HEK293 (cell line): ENCODE results near the gene RGSL1.

Experiments used
- CTCF ChIA-PET: fragments of 350-600 bp; formaldehyde crosslinking; extraction: SDS; loops from one replicate; lab custom pipeline; 2021; ENCODE audit warnings: antibody characterized with exemption; lab: Yijun Ruan, JAX
- POLR2A ChIA-PET: fragments of 300-600 bp; formaldehyde crosslinking; extraction: SDS; loops from one replicate; lab custom pipeline; 2020; ENCODE audit warnings: antibody characterized with exemption, inconsistent platforms; lab: Yijun Ruan, JAX
- H3K27ac ChIP-seq: fragments of 200-500 bp; sonication (Bioruptor generic); 2 replicates; pipeline ENCODE4 v1.5.1; 2014; ENCODE audit warnings: low read depth, low read length, control low read depth, inconsistent platforms; ENCODE audit errors: extremely low read depth
- H3K36me3 ChIP-seq, 2 experiments: fragments of 200-500 bp in 1 of 2; sonication (Bioruptor generic) in 1 of 2; 1 replicate in 1 of 2; 2 replicates in 1 of 2; pipeline ENCODE4 v1.5.1; 2014 to 2017; ENCODE audit warnings: inconsistent platforms in 2 of 2, low read length in 2 of 2; ENCODE audit not compliant: control insufficient read depth in 2 of 2, insufficient read depth in 1 of 2
- H3K4me1 ChIP-seq: fragments of 200-500 bp; sonication (Bioruptor generic); 2 replicates; pipeline ENCODE4 v1.5.1; 2014; ENCODE audit warnings: mild to moderate bottlenecking, low read length, inconsistent platforms; ENCODE audit not compliant: control insufficient read depth, insufficient read depth
- H3K4me3 ChIP-seq: 2 replicates; pipeline ENCODE4 v1.5.1; 2011; ENCODE audit warnings: low read depth, mild to moderate bottlenecking, control low read depth, low read length, moderate library complexity
- H3K9me3 ChIP-seq: fragments of 200-500 bp; sonication (Bioruptor generic); 2 replicates; pipeline ENCODE4 v1.5.1; 2014; ENCODE audit warnings: low read depth, low read length, inconsistent platforms; ENCODE audit not compliant: control insufficient read depth, insufficient read depth
- ZBTB48 ChIP-seq: fragments of 450-650 bp; formaldehyde crosslinking; IDR thresholded peaks from 2 replicates; pipeline ENCODE4 v1.5.1; 2016; ENCODE audit warnings: missing biosample characterization, missing genetic modification characterization
- ZBTB8A ChIP-seq: fragments of 450-650 bp; formaldehyde crosslinking; IDR thresholded peaks from 2 replicates; pipeline ENCODE4 v1.5.1; 2016; ENCODE audit warnings: missing biosample characterization, missing genetic modification characterization
- ZNF133 ChIP-seq: fragments of 450-650 bp; formaldehyde crosslinking; IDR thresholded peaks from 2 replicates; pipeline ENCODE4 v1.5.1; 2016; ENCODE audit warnings: missing biosample characterization, missing genetic modification characterization
- ZNF221 ChIP-seq: fragments of 450-650 bp; formaldehyde crosslinking; IDR thresholded peaks from 2 replicates; pipeline ENCODE4 v1.5.1; 2017; ENCODE audit warnings: missing biosample characterization, missing genetic modification characterization, borderline replicate concordance
- ZNF629 ChIP-seq: fragments of 450-650 bp; formaldehyde crosslinking; IDR thresholded peaks from 2 replicates; pipeline ENCODE4 v1.5.1; 2017; ENCODE audit warnings: missing biosample characterization, missing genetic modification characterization
- ZNF664 ChIP-seq: fragments of 450-650 bp; formaldehyde crosslinking; IDR thresholded peaks from 2 replicates; pipeline ENCODE4 v1.5.1; 2016; ENCODE audit warnings: missing biosample characterization, missing genetic modification characterization
- TF ChIP-seq, protein P1 (sequence below): fragments of 450-650 bp; formaldehyde crosslinking; optimal IDR thresholded peaks from 2 replicates; pipeline ENCODE3; 2016; ENCODE audit warnings: missing biosample characterization, mild to moderate bottlenecking, missing genetic modification characterization
- TF ChIP-seq, protein P2 (sequence below): fragments of 450-650 bp; formaldehyde crosslinking; IDR thresholded peaks from 2 replicates; pipeline ENCODE4 v1.5.1; 2016; ENCODE audit warnings: missing biosample characterization, missing genetic modification characterization, low read depth
- TF ChIP-seq, protein P3 (sequence below): fragments of 450-650 bp; formaldehyde crosslinking; IDR thresholded peaks from 2 replicates; pipeline ENCODE4 v1.5.1; 2017; ENCODE audit warnings: missing biosample characterization, mild to moderate bottlenecking, missing genetic modification characterization, moderate library complexity
- TF ChIP-seq, protein P4 (sequence below): fragments of 450-650 bp; formaldehyde crosslinking; IDR thresholded peaks from 2 replicates; pipeline ENCODE4 v1.5.1; 2016; ENCODE audit warnings: missing biosample characterization, missing genetic modification characterization
- TF ChIP-seq, protein P5 (sequence below): fragments of 450-650 bp; IDR thresholded peaks from 2 replicates; pipeline ENCODE4 v1.5.1; 2018; ENCODE audit warnings: missing biosample characterization, mild to moderate bottlenecking, missing genetic modification characterization

Gene RGSL1

DNA sequence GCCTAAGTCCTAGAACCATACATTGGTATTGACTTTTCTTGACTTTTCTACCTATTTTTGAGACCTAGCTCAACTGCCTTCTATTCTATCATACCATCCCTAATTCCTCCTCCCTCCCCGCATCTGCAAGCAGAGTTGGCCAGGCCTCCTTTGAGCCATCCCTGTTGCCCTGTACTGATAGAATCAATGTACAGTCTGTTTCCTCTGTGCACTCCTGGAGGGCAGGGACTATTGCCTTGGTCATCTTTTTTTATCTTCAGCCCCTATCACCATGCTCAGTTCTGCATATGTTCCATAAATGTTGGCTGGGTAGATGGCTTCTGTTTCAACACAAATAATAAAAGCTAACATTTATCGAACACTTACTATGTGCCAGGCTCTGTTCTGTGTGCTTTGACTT, 158.3 kb downstream of the RGSL1 start:
- POLR2A ChIA-PET: no interaction called here
- Histone ChIP-seq H3K36me3 (peaks cover 0 to under 1% of the 10 kb centered on the region in 2 experiments; a peak in 1 of 3 replicates), H3K4me1 (peaks cover 7% of the 10 kb centered on the region; the same call in 1 of the 2 replicates), H3K4me3 (no peak overlapping the region), H3K27ac (no peak overlapping the region), H3K9me3 (no peaks in the 10 kb centered on the region)
- CTCF ChIA-PET: interaction anchor here (1.0 to 1.4 kb wide), 4 partner anchors 13 to 524 kb away, joined by 3 to 6 read pairs (median 4); no protein-coding TSS in a partner anchor
- TF ChIP-seq ZBTB8A (tag by site-specific recombination) (no peak), ZNF664 (tag by site-specific recombination) (peak; percentile 34; the same call in 1 of the 2 replicates)
- TF ChIP-seq, protein P1, sequence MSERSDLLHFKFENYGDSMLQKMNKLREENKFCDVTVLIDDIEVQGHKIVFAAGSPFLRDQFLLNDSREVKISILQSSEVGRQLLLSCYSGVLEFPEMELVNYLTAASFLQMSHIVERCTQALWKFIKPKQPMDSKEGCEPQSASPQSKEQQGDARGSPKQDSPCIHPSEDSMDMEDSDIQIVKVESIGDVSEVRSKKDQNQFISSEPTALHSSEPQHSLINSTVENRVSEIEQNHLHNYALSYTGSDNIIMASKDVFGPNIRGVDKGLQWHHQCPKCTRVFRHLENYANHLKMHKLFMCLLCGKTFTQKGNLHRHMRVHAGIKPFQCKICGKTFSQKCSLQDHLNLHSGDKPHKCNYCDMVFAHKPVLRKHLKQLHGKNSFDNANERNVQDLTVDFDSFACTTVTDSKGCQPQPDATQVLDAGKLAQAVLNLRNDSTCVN (tag by site-specific recombination): no peak

DNA sequence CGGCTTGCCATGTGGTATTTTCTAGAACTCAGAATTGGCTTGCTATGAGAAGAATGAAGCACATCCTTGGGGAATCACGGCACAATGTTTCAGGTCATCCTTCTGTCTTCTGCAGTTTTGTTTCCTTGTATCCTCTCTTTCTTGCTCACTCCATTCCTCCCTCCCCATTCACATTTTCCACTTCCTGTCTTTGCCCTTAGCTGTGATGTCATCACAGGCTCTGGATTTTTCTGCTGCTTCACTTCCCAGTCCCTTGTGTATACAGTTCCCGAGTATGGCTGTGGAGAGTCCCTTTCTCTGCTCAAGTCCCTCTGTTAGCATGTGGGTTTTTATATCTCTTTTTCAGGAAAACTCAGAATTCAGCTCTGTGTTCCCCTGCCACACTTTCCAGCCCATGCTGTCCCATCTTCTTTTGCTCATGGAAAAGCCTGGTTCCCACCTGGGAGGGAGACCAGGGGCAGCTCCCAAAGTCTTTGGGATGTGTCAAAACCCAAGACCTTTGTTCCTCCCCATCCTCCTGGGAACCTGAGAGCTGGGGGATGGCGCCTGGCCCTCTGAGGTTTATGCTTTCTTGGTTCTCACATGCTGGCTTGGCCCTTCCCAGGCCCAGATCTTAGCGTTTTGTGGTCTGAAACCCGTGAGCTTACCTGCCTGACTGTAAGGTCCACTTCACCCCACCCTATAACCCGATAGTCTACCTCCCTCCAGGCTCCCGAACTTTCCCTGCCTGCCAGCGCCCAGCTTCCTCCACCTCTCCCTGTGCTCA, 159.1 kb downstream of the RGSL1 start:
- H3K4me1 ChIP-seq: peaks cover 8% of the 10 kb centered on the region; the same call in 1 of the 2 replicates

More for the DNA sequence above, 159.1 kb downstream of the RGSL1 start:
- no peak overlapping the region for H3K27ac ChIP-seq
- H3K9me3 ChIP-seq: no peaks in the 10 kb centered on the region
- TF ChIP-seq, protein P2, sequence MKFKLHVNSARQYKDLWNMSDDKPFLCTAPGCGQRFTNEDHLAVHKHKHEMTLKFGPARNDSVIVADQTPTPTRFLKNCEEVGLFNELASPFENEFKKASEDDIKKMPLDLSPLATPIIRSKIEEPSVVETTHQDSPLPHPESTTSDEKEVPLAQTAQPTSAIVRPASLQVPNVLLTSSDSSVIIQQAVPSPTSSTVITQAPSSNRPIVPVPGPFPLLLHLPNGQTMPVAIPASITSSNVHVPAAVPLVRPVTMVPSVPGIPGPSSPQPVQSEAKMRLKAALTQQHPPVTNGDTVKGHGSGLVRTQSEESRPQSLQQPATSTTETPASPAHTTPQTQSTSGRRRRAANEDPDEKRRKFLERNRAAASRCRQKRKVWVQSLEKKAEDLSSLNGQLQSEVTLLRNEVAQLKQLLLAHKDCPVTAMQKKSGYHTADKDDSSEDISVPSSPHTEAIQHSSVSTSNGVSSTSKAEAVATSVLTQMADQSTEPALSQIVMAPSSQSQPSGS (tag by site-specific recombination): peak; percentile 94
- TF ChIP-seq ZNF133 (tag by site-specific recombination): no peak
- TF ChIP-seq ZNF221 (tag by site-specific recombination): no peak
- TF ChIP-seq, protein P3, sequence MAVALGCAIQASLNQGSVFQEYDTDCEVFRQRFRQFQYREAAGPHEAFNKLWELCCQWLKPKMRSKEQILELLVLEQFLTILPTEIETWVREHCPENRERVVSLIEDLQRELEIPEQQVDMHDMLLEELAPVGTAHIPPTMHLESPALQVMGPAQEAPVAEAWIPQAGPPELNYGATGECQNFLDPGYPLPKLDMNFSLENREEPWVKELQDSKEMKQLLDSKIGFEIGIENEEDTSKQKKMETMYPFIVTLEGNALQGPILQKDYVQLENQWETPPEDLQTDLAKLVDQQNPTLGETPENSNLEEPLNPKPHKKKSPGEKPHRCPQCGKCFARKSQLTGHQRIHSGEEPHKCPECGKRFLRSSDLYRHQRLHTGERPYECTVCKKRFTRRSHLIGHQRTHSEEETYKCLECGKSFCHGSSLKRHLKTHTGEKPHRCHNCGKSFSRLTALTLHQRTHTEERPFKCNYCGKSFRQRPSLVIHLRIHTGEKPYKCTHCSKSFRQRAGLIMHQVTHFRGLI: no peak
- TF ChIP-seq ZNF629 (tag by site-specific recombination): peak; percentile 63; the same call in 1 of the 2 replicates
- TF ChIP-seq, protein P4, sequence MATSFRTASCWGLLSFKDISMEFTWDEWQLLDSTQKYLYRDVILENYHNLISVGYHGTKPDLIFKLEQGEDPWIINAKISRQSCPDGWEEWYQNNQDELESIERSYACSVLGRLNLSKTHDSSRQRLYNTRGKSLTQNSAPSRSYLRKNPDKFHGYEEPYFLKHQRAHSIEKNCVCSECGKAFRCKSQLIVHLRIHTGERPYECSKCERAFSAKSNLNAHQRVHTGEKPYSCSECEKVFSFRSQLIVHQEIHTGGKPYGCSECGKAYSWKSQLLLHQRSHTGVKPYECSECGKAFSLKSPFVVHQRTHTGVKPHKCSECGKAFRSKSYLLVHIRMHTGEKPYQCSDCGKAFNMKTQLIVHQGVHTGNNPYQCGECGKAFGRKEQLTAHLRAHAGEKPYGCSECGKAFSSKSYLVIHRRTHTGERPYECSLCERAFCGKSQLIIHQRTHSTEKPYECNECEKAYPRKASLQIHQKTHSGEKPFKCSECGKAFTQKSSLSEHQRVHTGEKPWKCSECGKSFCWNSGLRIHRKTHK (tag by site-specific recombination): no peak
- TF ChIP-seq, protein P5, sequence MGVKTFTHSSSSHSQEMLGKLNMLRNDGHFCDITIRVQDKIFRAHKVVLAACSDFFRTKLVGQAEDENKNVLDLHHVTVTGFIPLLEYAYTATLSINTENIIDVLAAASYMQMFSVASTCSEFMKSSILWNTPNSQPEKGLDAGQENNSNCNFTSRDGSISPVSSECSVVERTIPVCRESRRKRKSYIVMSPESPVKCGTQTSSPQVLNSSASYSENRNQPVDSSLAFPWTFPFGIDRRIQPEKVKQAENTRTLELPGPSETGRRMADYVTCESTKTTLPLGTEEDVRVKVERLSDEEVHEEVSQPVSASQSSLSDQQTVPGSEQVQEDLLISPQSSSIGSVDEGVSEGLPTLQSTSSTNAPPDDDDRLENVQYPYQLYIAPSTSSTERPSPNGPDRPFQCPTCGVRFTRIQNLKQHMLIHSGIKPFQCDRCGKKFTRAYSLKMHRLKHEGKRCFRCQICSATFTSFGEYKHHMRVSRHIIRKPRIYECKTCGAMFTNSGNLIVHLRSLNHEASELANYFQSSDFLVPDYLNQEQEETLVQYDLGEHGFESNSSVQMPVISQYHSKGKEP (tag by site-specific recombination): no peak
- peak; percentile 51; the same call in 1 of the 2 replicates for TF ChIP-seq ZBTB48 (tag by site-specific recombination)
- no peaks in the 10 kb centered on the region for H3K36me3 ChIP-seq
- POLR2A ChIA-PET: no interaction called here
- no peak overlapping the region for H3K4me3 ChIP-seq
- CTCF ChIA-PET: interaction anchor here (1.0 to 1.4 kb wide), 4 partner anchors 13 to 524 kb away, joined by 3 to 6 read pairs (median 4); no protein-coding TSS in a partner anchor
